IMR-90 (cell line): ENCODE data around the gene CCDC7. TPM values are rescaled to one million over a fixed set of nuclear protein-coding genes. Genes with fewer than 3 reads are reported as not detected.

Experiments used
- ATAC-seq: fragments of 200-7000 bp; cut with Tn5 transposase; 2 replicates; pipeline ENCODE4 v1.9.1; 2020; ENCODE audit warnings: low read depth, mild to moderate bottlenecking, moderate library complexity
- BruUV-seq: library from RNA; stranded (reverse); fragments of 400-500 nt; replicated peaks from 2 replicates; lab custom pipeline; 2021; lab: Mats Ljungman, UMichigan
- CTCF ChIA-PET: fragments of 300-600 bp; formaldehyde crosslinking; extraction: SDS; loops from one replicate; lab custom pipeline; 2021; ENCODE audit warnings: antibody characterized with exemption; lab: Yijun Ruan, JAX
- POLR2A ChIA-PET: fragments of 300-600 bp; sonication (Branson Sonifier 250); formaldehyde crosslinking; loops from one replicate; lab custom pipeline; 2022; ENCODE audit warnings: antibody characterized with exemption; ENCODE audit not compliant: unreplicated experiment; lab: Charles Lee
- DNase-seq: peaks from one replicate; pipeline ENCODE4 v3.0.0; 2013
- H2AFZ ChIP-seq: replicated peaks from 2 replicates; pipeline ENCODE3; 2013; ENCODE audit warnings: low read length, mild to moderate bottlenecking; ENCODE audit not compliant: poor library complexity
- H2AK5ac ChIP-seq: 2 replicates; pipeline ENCODE4 v1.6.1; 2013; ENCODE audit warnings: low read depth, low read length, inconsistent platforms
- H2AK9ac ChIP-seq: replicated peaks from 2 replicates; pipeline ENCODE3; 2013; ENCODE audit warnings: mild to moderate bottlenecking, low read depth, low read length, moderate library complexity; ENCODE audit not compliant: poor library complexity
- H2BK120ac ChIP-seq: 2 replicates; pipeline ENCODE4 v1.6.1; 2013; ENCODE audit warnings: low read depth, low read length, inconsistent platforms
- H2BK15ac ChIP-seq: 3 replicates; pipeline ENCODE4 v1.6.1; 2013; ENCODE audit warnings: low read depth, low read length, inconsistent platforms
- H2BK20ac ChIP-seq: 2 replicates; pipeline ENCODE4 v1.6.1; 2013; ENCODE audit warnings: low read depth, mild to moderate bottlenecking, inconsistent platforms, low read length, moderate library complexity
- H2BK5ac ChIP-seq: 2 replicates; pipeline ENCODE4 v1.6.1; 2013; ENCODE audit warnings: mild to moderate bottlenecking, low read depth, low read length, inconsistent platforms; ENCODE audit not compliant: poor library complexity, severe bottlenecking
- H3K14ac ChIP-seq: replicated peaks from 2 replicates; pipeline ENCODE4 v1.6.1; 2013; ENCODE audit warnings: low read depth, low read length, inconsistent platforms
- H3K18ac ChIP-seq: 2 replicates; pipeline ENCODE4 v1.6.1; 2013; ENCODE audit warnings: low read depth, low read length, control low read depth
- H3K23ac ChIP-seq: 2 replicates; pipeline ENCODE4 v1.6.1; 2013; ENCODE audit warnings: low read depth, low read length, inconsistent platforms
- H3K27ac ChIP-seq: 2 replicates; pipeline ENCODE4 v1.5.1; 2013; ENCODE audit warnings: mild to moderate bottlenecking, control low read depth, low read length; ENCODE audit not compliant: insufficient read depth
- H3K27me3 ChIP-seq: 2 replicates; pipeline ENCODE4 v1.6.1; 2013; ENCODE audit warnings: low read length; ENCODE audit not compliant: control insufficient read depth, insufficient read depth
- H3K36me3 ChIP-seq: 2 replicates; pipeline ENCODE4 v1.6.1; 2013; ENCODE audit warnings: low read length, mixed read lengths; ENCODE audit not compliant: control insufficient read depth, insufficient read depth
- H3K4ac ChIP-seq: 2 replicates; pipeline ENCODE4 v1.6.1; 2013; ENCODE audit warnings: low read depth, low read length, inconsistent platforms
- H3K4me1 ChIP-seq: 2 replicates; pipeline ENCODE4 v1.6.1; 2013; ENCODE audit warnings: low read length, mixed read lengths; ENCODE audit not compliant: control insufficient read depth, insufficient read depth
- H3K4me2 ChIP-seq: 2 replicates; pipeline ENCODE4 v1.6.1; 2013; ENCODE audit warnings: low read depth, mild to moderate bottlenecking, control low read depth, low read length, moderate library complexity
- H3K4me3 ChIP-seq: 2 replicates; pipeline ENCODE4 v1.5.1; 2013; ENCODE audit warnings: low read depth, mild to moderate bottlenecking, control low read depth, low read length, moderate library complexity; ENCODE audit not compliant: insufficient read depth
- H3K56ac ChIP-seq: 2 replicates; pipeline ENCODE4 v1.6.1; 2013; ENCODE audit warnings: low read length, inconsistent platforms; ENCODE audit not compliant: insufficient read depth; ENCODE audit errors: extremely low read depth
- H3K79me1 ChIP-seq, 2 experiments: 2 replicates each; pipeline ENCODE4 v1.6.1; 2013; ENCODE audit warnings: low read length in 2 of 2, inconsistent platforms in 1 of 2, low read depth in 1 of 2
- H3K9ac ChIP-seq: 2 replicates; pipeline ENCODE4 v1.6.1; 2013; ENCODE audit warnings: low read depth, low read length, control low read depth
- H3K9me1 ChIP-seq: 2 replicates; pipeline ENCODE4 v1.6.1; 2013; ENCODE audit warnings: low read length, inconsistent platforms; ENCODE audit not compliant: insufficient read depth
- H3K9me3 ChIP-seq: 2 replicates; pipeline ENCODE4 v1.6.1; 2013; ENCODE audit warnings: low read length; ENCODE audit not compliant: control insufficient read depth, insufficient read depth
- H4K20me1 ChIP-seq: 2 replicates; pipeline ENCODE4 v1.6.1; 2013; ENCODE audit warnings: low read length, inconsistent platforms; ENCODE audit not compliant: insufficient read depth
- H4K5ac ChIP-seq: 2 replicates; pipeline ENCODE4 v1.6.1; 2013; ENCODE audit warnings: mild to moderate bottlenecking, low read depth, low read length, control low read depth
- H4K8ac ChIP-seq, 2 experiments: 2 replicates each; pipeline ENCODE4 v1.6.1; 2013; ENCODE audit warnings: low read depth in 2 of 2, low read length in 2 of 2, control low read depth in 1 of 2, inconsistent platforms in 1 of 2
- H4K91ac ChIP-seq: 2 replicates; pipeline ENCODE4 v1.6.1; 2013; ENCODE audit warnings: low read depth, low read length, inconsistent platforms; ENCODE audit not compliant: insufficient read depth
- BHLHE40 ChIP-seq: fragments of 150-350 bp; IDR thresholded peaks from 2 replicates; pipeline ENCODE4 v1.6.1; 2016; ENCODE audit warnings: mild to moderate bottlenecking, low read depth, low read length
- CHD1 ChIP-seq: IDR thresholded peaks from 2 replicates; pipeline ENCODE4 v1.6.1; 2012; ENCODE audit warnings: low read depth, low read length, improper control_type of control experiment
- CTCF ChIP-seq: conservative IDR thresholded peaks from 2 replicates; pipeline ENCODE4 v1.5.1; 2012; ENCODE audit warnings: mild to moderate bottlenecking, low read depth, low read length, improper control_type of control experiment
- ELK1 ChIP-seq: fragments of 150-350 bp; IDR thresholded peaks from 2 replicates; pipeline ENCODE4 v1.6.1; 2016; ENCODE audit warnings: low read depth, mild to moderate bottlenecking, low read length, moderate library complexity, borderline replicate concordance
- FOS ChIP-seq: fragments of 150-350 bp; IDR thresholded peaks from 2 replicates; pipeline ENCODE4 v1.6.1; 2016; ENCODE audit warnings: low read depth, low read length
- MXI1 ChIP-seq: IDR thresholded peaks from 2 replicates; pipeline ENCODE4 v1.6.1; 2012; ENCODE audit warnings: low read depth, mild to moderate bottlenecking, low read length, moderate library complexity, borderline replicate concordance
- NFE2L2 ChIP-seq: fragments of 150-350 bp; IDR thresholded peaks from 2 replicates; pipeline ENCODE4 v1.6.1; 2016; ENCODE audit warnings: low read depth, mild to moderate bottlenecking, low read length
- SMC3 ChIP-seq: fragments of 150-350 bp; IDR thresholded peaks from 2 replicates; pipeline ENCODE4 v1.6.1; 2016; ENCODE audit warnings: low read depth, mild to moderate bottlenecking, antibody characterized with exemption, low read length, moderate library complexity
- USF2 ChIP-seq: fragments of 150-350 bp; IDR thresholded peaks from 2 replicates; pipeline ENCODE4 v1.6.1; 2017; ENCODE audit warnings: mild to moderate bottlenecking, antibody characterized with exemption, low read length, low read depth
- WGBS, 2 experiments: methylation state at CpG; one replicate each; pipeline versions ENCODE4 v1.1.5 to v1.1.7; 2013; ENCODE audit warnings: missing lambda C conversion rate in 2 of 2; ENCODE audit not compliant: insufficient read length in 1 of 2; ENCODE audit errors: extremely low coverage in 2 of 2; 5-methylcytosine and 5-hydroxymethylcytosine counted together
- dilution Hi-C: fragments of 300-500 bp; cut with HindIII; formaldehyde crosslinking; loops from one replicate; pipeline ENCODE4 v1.14.3; 2018; ENCODE audit warnings: low sequenced_read_pairs; ENCODE audit not compliant: unreplicated experiment
- in situ Hi-C: fragments of 300-500 bp; cut with MboI; formaldehyde crosslinking; loops from 3 replicates; pipeline ENCODE4 v1.14.3; 2019; ENCODE audit warnings: low sequenced_read_pairs, inconsistent platforms, mixed read lengths
- intact Hi-C: fragments of 100-400 bp; cut with micrococcal nuclease; formaldehyde crosslinking; loops from 2 replicates; pipeline ENCODE4 v1.10.0; 2022
- polyA plus RNA-seq, 3 experiments: library from polyadenylated mRNA; depleted of rRNA; stranded (reverse); fragments of >200 nt; gene quantifications; 2 replicates each; pipeline ENCODE4 v1.2.3, GENCODE V29; 2012; ENCODE audit warnings: low replicate concordance in 1 of 3
- total RNA-seq: library from RNA; depleted of rRNA; stranded (reverse); fragments of >200 nt; gene quantifications from 2 replicates; pipeline ENCODE4 v1.2.3, GENCODE V29; 2012

The CCDC7 gene
- total and polyA plus RNA-seq, 2 of the 4 experiments (the other 2 are of a cell fraction): 0.74 to 4.3 TPM

DNA sequence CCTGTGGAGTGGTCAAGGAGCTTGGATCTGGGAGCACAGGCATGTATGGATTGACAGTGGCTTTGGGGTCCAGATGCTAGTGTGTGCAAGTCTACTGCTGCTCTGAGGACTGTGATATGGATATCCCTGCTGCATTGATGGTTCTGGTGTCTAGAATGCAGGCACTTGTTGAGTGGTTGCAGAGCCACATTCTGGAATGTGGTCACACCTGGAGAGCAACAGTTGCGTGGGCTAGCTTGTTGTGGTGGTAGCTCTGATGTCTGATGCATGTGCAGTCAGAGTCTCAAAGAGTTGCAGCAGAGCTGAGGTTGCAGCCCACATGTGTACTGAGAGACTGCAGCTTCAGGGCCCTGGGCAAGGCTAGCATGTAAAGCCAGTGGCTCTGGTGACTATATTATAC lies 43.2 kb downstream of the CCDC7 start:
- Histone ChIP-seq H2BK20ac (no peak overlapping the region), H2BK15ac (no peak overlapping the region), H3K14ac (no peak overlapping the region; the same call in 1 of the 2 replicates), H2BK120ac (no peak overlapping the region), H4K8ac (no peak overlapping the region), H3K9ac (no peak overlapping the region), H4K5ac (no peak overlapping the region), H3K9me3 (no peaks in the 10 kb centered on the region; the same call in 1 of the 2 replicates), H4K91ac (no peak overlapping the region), H3K27ac (no peak overlapping the region), H4K20me1 (no peaks in the 10 kb centered on the region), H3K9me1 (peaks cover 9% of the 10 kb centered on the region; the same call in 1 of the 2 replicates), H3K36me3 (no peaks in the 10 kb centered on the region), H3K4me1 (no peaks in the 10 kb centered on the region), H3K79me1 (peaks cover 2 to 6% of the 10 kb centered on the region in 2 experiments; a peak in 2 of 4 replicates), H3K4ac (no peak overlapping the region), H3K18ac (no peak overlapping the region), H3K27me3 (no peaks in the 10 kb centered on the region), H3K4me2 (no peak overlapping the region), H2AK9ac (peak overlapping the region; percentile 28), H2AFZ (no peak overlapping the region), H2AK5ac (no peak overlapping the region), H3K23ac (no peak overlapping the region), H2BK5ac (no peak overlapping the region), H3K56ac (no peak overlapping the region), H3K4me3 (no peak overlapping the region)
- CTCF ChIA-PET: no interaction called here
- ATAC-seq: no peak
- POLR2A ChIA-PET: no interaction called here
- DNase-seq: no peak
- intact Hi-C loops (no loop called here), dilution Hi-C loops (no loop called here), in situ Hi-C loops (no loop called here)
- WGBS, 2 experiments: 91% methylated on average over 1 of the region's 1 CpG; no CpG with 5 or more reads in 1 of the 2 experiments
- no TSS peak for BruUV-seq
- TF ChIP-seq MXI1 (no peak), FOS (no peak), BHLHE40 (no peak), SMC3 (no peak), ELK1 (no peak), NFE2L2 (no peak), CTCF (no peak), USF2 (no peak), CHD1 (no peak)
